HepG2 (cell line): ENCODE data around the gene KIF22. TPM values are rescaled to one million over a fixed set of nuclear protein-coding genes. Genes with fewer than 3 reads are reported as not detected.

ENCODE experiments used
- ATRX ChIP-seq: sonication (generic); formaldehyde crosslinking; IDR thresholded peaks from 2 replicates; pipeline ENCODE4 v1.4.0; 2020; ENCODE audit warnings: missing genetic modification reagents, borderline replicate concordance
- CCAR2 ChIP-seq: fragments of 200-400 bp; formaldehyde crosslinking; optimal IDR thresholded peaks from 2 replicates; pipeline ENCODE3; 2018; ENCODE audit warnings: low read depth, mild to moderate bottlenecking, low read length, moderate library complexity
- GATAD1 ChIP-seq: IDR thresholded peaks from 2 replicates; pipeline ENCODE4 v1.6.1; 2016; ENCODE audit warnings: missing genetic modification reagents, missing compliant biosample characterization
- HNF4A ChIP-seq: sonication (generic); formaldehyde crosslinking; IDR thresholded peaks from 2 replicates; pipeline ENCODE4 v1.4.0; 2020; ENCODE audit warnings: missing genetic modification reagents
- ISX ChIP-seq: sonication (generic); formaldehyde crosslinking; conservative IDR thresholded peaks from 2 replicates; pipeline ENCODE4 v1.5.0; 2020; ENCODE audit warnings: missing genetic modification reagents
- KLF16 ChIP-seq, 2 experiments: sonication (generic) in 1 of 2; formaldehyde crosslinking in 1 of 2; IDR thresholded peaks; 2 replicates each; pipeline versions ENCODE4 v1.6.1 to v1.8.0; 2016 to 2023; ENCODE audit warnings: missing genetic modification reagents in 2 of 2, missing compliant biosample characterization in 1 of 2
- MAFK ChIP-seq, 2 experiments: IDR thresholded peaks in 1 of 2; conservative IDR thresholded peaks in 1 of 2; 2 replicates each; pipeline ENCODE4 v1.6.1; 2011; ENCODE audit warnings: improper control_type of control experiment in 2 of 2, low read length in 2 of 2
- MATR3 ChIP-seq: sonication (generic); formaldehyde crosslinking; IDR thresholded peaks from 2 replicates; pipeline ENCODE4 v1.4.0; 2020; ENCODE audit warnings: missing genetic modification reagents
- SRSF1 ChIP-seq: fragments of 200-400 bp; formaldehyde crosslinking; optimal IDR thresholded peaks from 2 replicates; pipeline ENCODE3; 2017; ENCODE audit warnings: mild to moderate bottlenecking, low read depth, low read length, moderate library complexity
- ZFP37 ChIP-seq: sonication (generic); formaldehyde crosslinking; IDR thresholded peaks from 2 replicates; pipeline ENCODE4 v1.4.0; 2020; ENCODE audit warnings: missing genetic modification reagents, borderline replicate concordance
- ZFY ChIP-seq: sonication (generic); formaldehyde crosslinking; IDR thresholded peaks from 2 replicates; pipeline ENCODE4 v1.4.0; 2020; ENCODE audit warnings: missing genetic modification reagents
- ZNF20 ChIP-seq: sonication (generic); formaldehyde crosslinking; IDR thresholded peaks from 2 replicates; pipeline ENCODE4 v1.4.0; 2020; ENCODE audit warnings: mild to moderate bottlenecking, moderate library complexity, missing genetic modification reagents
- ZNF354B ChIP-seq: sonication (generic); formaldehyde crosslinking; IDR thresholded peaks from 2 replicates; pipeline ENCODE4 v1.8.0; 2022; ENCODE audit warnings: mild to moderate bottlenecking, missing genetic modification reagents
- ZNF484 ChIP-seq: sonication (generic); formaldehyde crosslinking; IDR thresholded peaks from 2 replicates; pipeline ENCODE4 v1.5.1; 2020; ENCODE audit warnings: mild to moderate bottlenecking, low read depth, missing genetic modification reagents, borderline replicate concordance
- ZNF510 ChIP-seq: sonication (generic); formaldehyde crosslinking; IDR thresholded peaks from 2 replicates; pipeline ENCODE4 v1.4.0; 2020; ENCODE audit warnings: low read depth, mild to moderate bottlenecking, missing genetic modification reagents
- ZNF563 ChIP-seq: sonication (generic); formaldehyde crosslinking; IDR thresholded peaks from 2 replicates; pipeline ENCODE4 v1.8.0; 2022; ENCODE audit warnings: mild to moderate bottlenecking, moderate library complexity, missing genetic modification reagents
- ZNF816 ChIP-seq: sonication (generic); formaldehyde crosslinking; IDR thresholded peaks from 2 replicates; pipeline ENCODE4 v1.8.0; 2022; ENCODE audit warnings: missing genetic modification reagents, mild to moderate bottlenecking, borderline replicate concordance
- polyA plus RNA-seq, 8 experiments: library from polyadenylated mRNA; depleted of rRNA in 3 of 8; stranded (reverse) in 7 of 8; unstranded in 1 of 8; fragments of >200 nt; fragmentation: Illumina TruSeq in 4 of 8; extraction: Trizol in 4 of 8; gene quantifications; 2 replicates each; pipeline versions ENCODE4 v1.2.1 to v1.2.3, GENCODE V29; 2011 to 2016; ENCODE audit warnings: low read depth in 4 of 8, missing spikeins in 1 of 8, mixed read lengths in 1 of 8; ENCODE audit not compliant: insufficient read depth in 1 of 8
- total RNA-seq, 5 experiments: library from RNA; depleted of rRNA; stranded (reverse); fragments of >200 nt; fragmentation: Illumina TruSeq; extraction: Trizol; gene quantifications; 2 replicates each; pipeline ENCODE4 v1.2.3, GENCODE V29; 2016; ENCODE audit warnings: low read depth in 1 of 5
- TF ChIP-seq, protein P1 (sequence below): sonication (generic); formaldehyde crosslinking; IDR thresholded peaks from 2 replicates; pipeline ENCODE4 v1.4.0; 2020; ENCODE audit warnings: missing genetic modification reagents
- TF ChIP-seq, protein P2 (sequence below), 2 experiments: fragments of 450-650 bp in 1 of 2; sonication (generic) in 1 of 2; formaldehyde crosslinking in 1 of 2; IDR thresholded peaks; 2 replicates each; pipeline versions ENCODE4 v1.6.1 to v1.8.0; 2016 to 2022; ENCODE audit warnings: antibody characterized with exemption in 1 of 2, mild to moderate bottlenecking in 1 of 2, missing genetic modification reagents in 1 of 2

The KIF22 gene
- total and polyA plus RNA-seq, 2 of the 13 experiments (the other 11 are each of a cell fraction or from before 2014, with no cell fraction given): 95.8 to 118 TPM

DNA sequence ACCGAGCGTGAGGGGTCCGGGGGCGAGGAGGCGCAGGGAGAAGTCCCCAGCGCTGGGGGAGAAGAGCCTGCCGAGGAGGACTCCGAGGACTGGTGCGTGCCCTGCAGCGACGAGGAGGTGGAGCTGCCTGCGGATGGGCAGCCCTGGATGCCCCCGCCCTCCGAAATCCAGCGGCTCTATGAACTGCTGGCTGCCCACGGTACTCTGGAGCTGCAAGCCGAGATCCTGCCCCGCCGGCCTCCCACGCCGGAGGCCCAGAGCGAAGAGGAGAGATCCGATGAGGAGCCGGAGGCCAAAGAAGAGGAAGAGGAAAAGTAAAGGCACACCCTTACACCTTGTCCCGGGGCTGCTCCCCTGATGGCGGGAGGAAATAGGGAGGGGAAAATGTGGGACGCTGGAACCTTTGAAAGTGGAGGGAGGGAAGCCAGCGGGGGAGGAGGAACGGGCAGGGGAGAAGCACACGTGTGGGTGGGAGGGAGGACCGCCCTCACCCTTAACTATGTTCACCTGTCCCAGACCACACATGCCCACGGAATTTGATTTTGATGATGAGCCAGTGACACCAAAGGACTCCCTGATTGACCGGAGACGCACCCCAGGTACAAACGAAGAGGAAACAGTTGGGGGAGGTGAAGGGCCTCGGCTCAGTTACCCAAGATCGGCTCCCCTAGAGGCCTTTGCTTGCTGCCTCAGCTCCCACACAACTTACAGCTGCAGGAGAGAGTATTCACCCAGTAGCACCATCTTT lies 26.3 kb downstream of the KIF22 start (continued):
- TF ChIP-seq MAFK (conservative IDR thresholded peaks at IDR 0.05 in 1 of 2, IDR thresholded peaks at IDR 0.05 in 1 of 2; ENCODE audit: low read length in 2 of 2): no peak
- TF ChIP-seq, protein P1, sequence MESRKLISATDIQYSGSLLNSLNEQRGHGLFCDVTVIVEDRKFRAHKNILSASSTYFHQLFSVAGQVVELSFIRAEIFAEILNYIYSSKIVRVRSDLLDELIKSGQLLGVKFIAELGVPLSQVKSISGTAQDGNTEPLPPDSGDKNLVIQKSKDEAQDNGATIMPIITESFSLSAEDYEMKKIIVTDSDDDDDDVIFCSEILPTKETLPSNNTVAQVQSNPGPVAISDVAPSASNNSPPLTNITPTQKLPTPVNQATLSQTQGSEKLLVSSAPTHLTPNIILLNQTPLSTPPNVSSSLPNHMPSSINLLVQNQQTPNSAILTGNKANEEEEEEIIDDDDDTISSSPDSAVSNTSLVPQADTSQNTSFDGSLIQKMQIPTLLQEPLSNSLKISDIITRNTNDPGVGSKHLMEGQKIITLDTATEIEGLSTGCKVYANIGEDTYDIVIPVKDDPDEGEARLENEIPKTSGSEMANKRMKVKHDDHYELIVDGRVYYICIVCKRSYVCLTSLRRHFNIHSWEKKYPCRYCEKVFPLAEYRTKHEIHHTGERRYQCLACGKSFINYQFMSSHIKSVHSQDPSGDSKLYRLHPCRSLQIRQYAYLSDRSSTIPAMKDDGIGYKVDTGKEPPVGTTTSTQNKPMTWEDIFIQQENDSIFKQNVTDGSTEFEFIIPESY (CRISPR knock-in tag): 0 out of 2 replicates have a peak, but pooled peaks have one; percentile 4
- TF ChIP-seq ZNF484 (CRISPR knock-in tag): no peak
- no peak; the same call in 1 of the 2 replicates for TF ChIP-seq ZFP37 (CRISPR knock-in tag)
- no peak for TF ChIP-seq GATAD1
- no peak; a peak in 1 of 4 replicates for TF ChIP-seq KLF16 (CRISPR knock-in tag; IDR thresholded peaks at IDR 0.05)
- TF ChIP-seq ISX (CRISPR knock-in tag): no peak
- 0 out of 2 replicates have a peak, but pooled peaks have one; percentile 56 for TF ChIP-seq ZNF510 (CRISPR knock-in tag)
- TF ChIP-seq ZNF20 (CRISPR knock-in tag): no peak
- TF ChIP-seq SRSF1: no peak
- no peak; the same call in 1 of the 2 replicates for TF ChIP-seq ZNF816 (CRISPR knock-in tag)
- TF ChIP-seq ATRX (CRISPR knock-in tag): no peak
- peak; percentile 25; the same call in 1 of the 2 replicates for TF ChIP-seq ZFY (CRISPR knock-in tag)
- no peak for TF ChIP-seq CCAR2
- TF ChIP-seq ZNF563 (CRISPR knock-in tag): no peak
- TF ChIP-seq ZNF354B (CRISPR knock-in tag): 0 out of 2 replicates have a peak, but pooled peaks have one; percentile 5
- TF ChIP-seq HNF4A (CRISPR knock-in tag): no peak
- TF ChIP-seq, protein P2, sequence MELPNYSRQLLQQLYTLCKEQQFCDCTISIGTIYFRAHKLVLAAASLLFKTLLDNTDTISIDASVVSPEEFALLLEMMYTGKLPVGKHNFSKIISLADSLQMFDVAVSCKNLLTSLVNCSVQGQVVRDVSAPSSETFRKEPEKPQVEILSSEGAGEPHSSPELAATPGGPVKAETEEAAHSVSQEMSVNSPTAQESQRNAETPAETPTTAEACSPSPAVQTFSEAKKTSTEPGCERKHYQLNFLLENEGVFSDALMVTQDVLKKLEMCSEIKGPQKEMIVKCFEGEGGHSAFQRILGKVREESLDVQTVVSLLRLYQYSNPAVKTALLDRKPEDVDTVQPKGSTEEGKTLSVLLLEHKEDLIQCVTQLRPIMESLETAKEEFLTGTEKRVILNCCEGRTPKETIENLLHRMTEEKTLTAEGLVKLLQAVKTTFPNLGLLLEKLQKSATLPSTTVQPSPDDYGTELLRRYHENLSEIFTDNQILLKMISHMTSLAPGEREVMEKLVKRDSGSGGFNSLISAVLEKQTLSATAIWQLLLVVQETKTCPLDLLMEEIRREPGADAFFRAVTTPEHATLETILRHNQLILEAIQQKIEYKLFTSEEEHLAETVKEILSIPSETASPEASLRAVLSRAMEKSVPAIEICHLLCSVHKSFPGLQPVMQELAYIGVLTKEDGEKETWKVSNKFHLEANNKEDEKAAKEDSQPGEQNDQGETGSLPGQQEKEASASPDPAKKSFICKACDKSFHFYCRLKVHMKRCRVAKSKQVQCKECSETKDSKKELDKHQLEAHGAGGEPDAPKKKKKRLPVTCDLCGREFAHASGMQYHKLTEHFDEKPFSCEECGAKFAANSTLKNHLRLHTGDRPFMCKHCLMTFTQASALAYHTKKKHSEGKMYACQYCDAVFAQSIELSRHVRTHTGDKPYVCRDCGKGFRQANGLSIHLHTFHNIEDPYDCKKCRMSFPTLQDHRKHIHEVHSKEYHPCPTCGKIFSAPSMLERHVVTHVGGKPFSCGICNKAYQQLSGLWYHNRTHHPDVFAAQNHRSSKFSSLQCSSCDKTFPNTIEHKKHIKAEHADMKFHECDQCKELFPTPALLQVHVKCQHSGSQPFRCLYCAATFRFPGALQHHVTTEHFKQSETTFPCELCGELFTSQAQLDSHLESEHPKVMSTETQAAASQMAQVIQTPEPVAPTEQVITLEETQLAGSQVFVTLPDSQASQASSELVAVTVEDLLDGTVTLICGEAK (IDR thresholded peaks at IDR 0.05): no peak
- TF ChIP-seq, protein P2 (CRISPR knock-in tag; IDR thresholded peaks at IDR 0.05): no peak
- TF ChIP-seq MATR3 (CRISPR knock-in tag): no peak
